HG03571 (cell line): ENCODE data around the gene SF3B3.
A peak's percentile ranks its signal among the peaks of the same experiment; 100 is the strongest.

Experiments
- ATAC-seq: cut with Tn5 transposase; IDR thresholded peaks from one replicate; pipeline ENCODE4 v1.9.1; 2021; ENCODE audit not compliant: unreplicated experiment

Gene SF3B3

DNA sequence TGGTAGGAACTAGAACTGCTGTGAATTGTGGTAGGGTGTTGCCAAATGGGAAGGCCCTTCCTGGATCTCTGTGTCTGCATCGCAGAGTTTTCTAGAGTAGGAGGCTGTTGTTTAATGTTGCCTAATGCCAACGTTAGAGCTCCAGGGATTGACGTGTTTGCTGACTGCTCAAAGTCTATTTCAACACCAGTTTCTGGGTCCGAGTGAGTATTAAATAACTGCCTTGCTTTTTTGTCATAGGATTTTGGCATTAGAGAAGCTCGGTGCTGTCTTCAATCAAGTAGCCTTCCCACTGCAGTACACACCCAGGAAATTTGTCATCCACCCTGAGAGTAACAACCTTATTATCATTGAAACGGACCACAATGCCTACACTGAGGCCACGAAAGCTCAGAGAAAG, 40.0 kb downstream of the SF3B3 start:
- no peak for ATAC-seq

DNA sequence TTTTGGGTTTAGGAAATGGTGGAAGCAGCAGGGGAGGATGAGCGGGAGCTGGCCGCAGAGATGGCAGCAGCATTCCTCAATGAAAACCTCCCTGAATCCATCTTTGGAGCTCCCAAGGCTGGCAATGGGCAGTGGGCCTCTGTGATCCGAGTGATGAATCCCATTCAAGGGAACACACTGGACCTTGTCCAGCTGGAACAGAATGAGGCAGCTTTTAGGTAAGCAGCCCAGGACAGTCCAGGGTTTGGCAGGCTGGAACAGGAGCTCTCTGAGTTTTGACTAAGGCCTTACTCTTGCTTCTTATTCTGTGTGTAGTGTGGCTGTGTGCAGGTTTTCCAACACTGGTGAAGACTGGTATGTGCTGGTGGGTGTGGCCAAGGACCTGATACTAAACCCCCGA, 41.4 kb downstream of the SF3B3 start:
- no peak for ATAC-seq

DNA sequence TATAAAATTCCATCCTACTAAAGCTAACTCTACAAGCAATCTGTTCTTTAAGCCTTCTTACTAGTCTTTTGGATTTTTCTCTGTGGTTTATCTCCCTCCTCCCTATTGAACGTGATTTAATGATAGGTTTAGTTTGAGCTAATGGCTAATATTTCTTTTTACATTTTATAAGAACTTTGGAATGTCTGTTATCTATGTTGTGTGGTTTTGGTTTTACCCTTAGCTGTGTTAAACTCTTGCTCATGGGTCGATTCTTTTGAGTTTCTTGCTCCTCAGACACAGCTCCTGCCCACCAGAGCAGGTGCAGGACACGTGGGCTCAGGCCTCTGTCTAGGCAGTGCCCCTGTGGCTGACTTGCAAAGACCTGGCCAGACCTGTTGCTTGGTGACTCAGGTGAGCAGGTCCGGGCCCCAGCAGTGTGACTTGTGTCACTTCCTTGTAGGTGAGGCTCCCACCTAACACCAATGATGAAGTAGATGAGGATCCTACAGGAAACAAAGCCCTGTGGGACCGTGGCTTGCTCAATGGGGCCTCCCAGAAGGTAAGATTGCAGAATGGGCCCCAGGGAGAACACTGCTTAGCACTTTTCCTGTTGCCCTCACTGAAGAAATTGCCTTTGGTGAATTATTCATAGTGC, 45.1 kb downstream of the SF3B3 start:
- ATAC-seq: no peak

DNA sequence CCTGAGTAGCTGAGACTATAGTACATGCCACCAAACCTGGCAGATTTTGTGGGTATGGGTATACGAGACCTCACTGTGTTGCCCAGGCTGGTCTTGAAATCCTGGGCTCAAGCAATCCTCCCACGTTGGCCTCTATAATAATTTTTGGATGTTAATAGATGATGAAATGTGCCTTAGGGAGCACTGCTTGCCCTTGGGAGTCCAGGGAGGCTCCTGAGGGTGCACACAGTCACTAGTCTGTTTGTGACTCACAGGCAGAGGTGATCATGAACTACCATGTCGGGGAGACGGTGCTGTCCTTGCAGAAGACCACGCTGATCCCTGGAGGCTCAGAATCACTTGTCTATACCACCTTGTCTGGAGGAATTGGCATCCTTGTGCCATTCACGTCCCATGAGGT, 46.1 kb downstream of the SF3B3 start:
- ATAC-seq: no peak

DNA sequence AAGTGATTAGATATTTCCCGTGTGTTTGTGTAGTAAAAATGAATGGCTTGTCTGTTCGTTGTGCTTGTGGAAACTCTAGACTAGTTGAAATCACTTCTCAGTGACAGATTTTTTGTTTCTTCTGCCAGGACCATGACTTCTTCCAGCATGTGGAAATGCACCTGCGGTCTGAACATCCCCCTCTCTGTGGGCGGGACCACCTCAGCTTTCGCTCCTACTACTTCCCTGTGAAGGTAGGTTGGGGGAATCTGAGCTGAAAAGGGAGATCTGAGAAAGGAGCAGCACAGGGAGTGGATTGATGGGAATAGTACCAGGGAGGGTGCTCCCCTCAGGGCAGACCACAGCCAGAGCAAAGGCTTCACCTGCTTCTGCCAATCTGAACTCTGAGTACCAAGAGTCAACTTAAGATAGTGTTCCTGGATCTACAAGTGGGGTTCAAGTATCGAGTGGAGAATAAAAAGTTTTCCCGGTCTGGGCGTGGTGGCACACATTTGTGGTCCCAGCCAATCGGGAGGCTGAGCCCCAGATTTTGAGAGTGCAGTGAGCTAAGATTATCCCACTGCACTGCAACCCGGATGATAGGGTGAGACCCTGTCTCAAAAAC, 47.5 kb downstream of the SF3B3 start:
- ATAC-seq: no peak

DNA sequence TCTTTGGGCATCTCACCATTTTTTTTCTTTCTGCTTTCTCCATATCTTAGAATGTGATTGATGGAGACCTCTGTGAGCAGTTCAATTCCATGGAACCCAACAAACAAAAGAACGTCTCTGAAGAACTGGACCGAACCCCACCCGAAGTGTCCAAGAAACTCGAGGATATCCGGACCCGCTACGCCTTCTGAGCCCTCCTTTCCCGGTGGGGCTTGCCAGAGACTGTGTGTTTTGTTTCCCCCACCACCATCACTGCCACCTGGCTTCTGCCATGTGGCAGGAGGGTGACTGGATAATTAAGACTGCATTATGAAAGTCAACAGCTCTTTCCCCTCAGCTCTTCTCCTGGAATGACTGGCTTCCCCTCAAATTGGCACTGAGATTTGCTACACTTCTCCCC, 48.0 kb downstream of the SF3B3 start:
- ATAC-seq: no peak

DNA sequence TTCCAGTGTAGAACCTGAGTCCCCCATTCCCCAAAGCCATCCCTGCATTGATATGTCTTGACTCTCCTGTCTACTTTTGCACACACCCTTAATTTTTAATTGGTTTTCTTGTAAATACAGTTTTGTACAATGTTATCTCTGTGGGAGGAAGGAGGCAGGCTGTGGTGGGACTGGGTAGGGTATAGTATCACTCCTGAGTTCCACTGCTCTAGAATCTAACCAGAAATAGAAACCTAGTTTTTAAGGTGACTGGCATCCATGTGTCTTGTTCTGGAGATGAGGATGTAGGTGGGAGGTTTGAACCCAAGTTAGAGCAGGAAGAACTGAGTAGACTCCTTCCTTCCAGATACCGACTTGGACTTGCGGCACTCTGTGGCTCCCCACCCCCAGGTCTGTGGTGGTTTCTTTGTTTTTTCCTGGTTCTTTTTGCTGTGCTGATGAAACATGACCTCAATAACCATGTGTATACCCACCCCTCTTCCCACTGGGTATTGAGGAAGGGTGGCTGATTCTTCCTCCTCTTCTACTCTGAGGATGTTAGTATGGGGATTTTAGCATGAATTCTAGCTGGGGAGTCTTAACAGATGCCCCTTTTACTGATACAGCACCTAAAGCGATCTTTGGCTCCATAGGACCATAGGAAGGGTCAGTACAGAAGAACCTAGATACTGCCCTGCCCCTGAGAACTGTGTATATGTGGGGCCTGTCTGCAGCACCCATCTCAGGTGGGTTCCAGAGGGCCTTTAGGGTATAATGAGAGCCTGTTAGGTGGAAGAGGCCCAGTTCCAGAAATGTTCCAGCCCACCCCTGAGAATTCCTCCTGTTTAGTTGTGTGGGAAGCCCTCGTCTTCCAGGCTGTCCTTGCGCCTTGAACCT, 48.7 kb downstream of the SF3B3 start:
- ATAC-seq: no peak

DNA sequence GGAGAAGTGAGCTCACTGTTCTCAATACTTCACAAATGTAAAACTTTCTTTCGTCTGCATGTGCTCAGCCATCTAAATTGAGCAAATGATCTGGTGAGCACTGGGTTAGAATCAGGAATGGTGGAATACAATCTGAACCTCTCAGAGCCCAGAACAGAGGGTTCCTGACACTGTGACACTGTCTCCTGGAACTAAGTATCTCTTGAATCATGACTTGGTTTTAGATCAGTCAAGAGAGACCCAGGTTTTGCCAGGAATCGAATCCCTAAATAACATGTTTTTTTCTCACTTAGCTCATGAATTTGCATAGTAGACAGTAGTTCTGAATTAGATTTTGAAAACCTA, 49.3 kb downstream of the SF3B3 start:
- no peak for ATAC-seq

DNA sequence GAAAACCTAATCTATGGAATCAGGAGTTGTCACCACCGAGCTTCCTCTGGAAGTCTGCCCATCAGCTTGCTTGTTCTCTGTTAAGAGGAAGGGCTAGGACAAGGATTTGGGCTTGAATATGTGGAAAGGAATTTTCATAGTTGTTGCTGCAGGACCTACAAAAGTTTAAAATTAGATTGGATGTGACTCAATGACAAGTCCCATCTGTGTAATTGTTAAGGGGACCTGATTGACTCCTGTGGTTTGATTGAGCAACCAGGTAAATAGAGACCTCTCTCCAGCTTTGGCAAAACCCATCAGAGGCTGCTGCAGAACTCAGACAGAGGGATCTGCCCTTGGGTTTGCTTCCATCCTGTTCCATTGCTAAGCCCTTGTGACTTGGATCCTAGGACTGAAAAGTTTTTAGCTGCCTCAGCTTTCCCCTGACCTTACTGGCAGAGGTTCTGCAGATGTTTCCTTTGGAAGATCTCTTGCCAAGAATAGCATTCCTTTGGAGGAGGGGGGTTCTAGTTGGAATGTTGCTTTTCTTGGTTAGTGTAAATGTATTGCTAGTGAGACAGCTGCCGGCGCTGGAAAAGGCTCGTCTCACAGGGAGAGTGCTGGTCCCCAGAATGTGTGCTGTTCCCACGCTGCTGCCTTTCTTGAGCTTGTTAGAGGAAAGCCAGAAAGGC, 50.0 kb downstream of the SF3B3 start:
- no peak for ATAC-seq

DNA sequence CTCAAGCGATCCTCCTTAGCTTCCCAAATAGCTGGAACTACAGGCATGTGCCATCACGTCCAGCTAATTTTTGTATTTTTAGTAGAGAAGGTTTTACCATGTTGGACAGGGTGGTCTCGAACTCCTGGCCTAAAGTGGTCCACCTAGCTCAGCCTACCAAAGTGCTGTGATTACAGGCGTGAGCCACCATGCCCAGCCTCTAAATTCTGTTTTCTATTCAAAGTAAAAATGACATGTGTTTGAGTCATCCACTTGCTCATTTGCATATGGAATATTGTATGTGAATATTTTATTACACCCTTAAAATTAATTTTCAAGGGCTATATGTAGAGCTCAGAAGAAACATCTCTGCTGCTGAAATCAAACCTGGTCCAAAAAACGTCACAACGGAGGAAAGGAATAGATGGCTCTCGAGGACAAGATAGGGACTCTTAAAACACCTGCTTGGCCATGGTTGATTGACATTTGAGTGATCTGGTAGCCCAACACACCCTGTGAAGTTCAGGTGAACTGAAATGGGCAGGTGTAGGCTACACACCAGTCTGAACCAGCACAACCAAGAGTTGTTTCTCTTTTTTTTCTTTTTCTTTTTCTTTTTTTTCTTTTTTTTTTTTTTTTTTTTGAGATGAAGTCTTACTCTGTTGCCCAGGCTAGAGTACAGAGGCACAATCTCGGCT, 51.1 kb downstream of the SF3B3 start:
- no peak for ATAC-seq

DNA sequence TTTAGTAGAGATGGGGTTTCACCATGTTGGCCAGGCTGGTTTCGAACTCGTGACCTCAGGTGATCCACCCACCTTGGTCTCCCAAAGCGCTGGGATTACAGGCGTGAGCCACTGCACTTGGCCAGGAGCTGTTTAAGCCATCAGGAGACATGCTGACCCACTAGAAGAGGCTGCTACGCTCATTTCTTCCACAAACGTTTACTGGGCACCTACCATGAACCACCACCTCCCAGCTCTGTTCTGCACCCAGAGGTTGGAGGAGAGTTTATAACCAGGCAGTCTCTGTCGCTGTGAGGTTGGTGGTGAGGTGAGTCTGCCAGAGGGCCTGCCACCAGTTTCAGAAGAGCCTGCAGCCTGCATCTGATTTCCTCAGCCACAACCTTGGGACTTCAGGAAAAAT, 51.8 kb downstream of the SF3B3 start:
- no peak for ATAC-seq

DNA sequence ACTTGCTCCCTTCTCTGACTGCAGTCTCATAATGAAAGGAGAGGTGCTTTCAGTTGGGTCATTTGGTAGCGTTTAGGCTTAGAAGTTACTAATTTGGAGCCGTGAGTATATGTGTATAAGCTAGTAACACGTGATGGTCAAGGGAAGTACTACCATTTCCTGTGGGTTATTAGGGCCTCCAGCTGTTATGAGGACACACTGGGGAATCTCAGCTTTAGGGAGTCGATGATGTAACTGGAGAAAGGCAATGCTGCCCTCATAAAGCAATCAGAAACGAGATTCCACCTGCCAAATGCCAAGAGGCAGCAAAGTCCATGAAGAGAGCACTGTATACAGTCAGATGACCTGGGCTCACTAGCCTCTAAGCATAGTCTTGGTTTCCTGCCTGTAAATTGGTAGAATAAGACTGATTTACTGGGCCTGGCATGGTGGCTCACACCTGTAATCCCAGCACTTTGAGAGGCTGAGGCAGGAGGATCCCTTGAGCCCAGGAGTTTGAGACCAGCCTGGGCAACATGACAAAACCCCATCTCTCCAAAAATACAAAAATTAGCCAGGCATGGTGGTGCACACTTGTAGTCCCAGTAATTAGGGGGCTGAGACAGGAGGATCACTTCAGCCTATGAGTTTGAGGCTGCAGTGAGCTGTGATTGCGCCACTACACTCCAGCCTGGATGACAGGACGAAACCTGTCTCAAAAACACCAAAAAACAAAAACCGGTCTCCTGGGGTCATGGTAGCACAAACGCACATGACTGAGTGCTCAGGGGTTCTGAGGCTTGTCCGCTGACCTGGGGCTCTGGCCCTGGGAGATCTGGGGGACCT, 53.0 kb downstream of the SF3B3 start:
- ATAC-seq: peak; percentile 80

DNA sequence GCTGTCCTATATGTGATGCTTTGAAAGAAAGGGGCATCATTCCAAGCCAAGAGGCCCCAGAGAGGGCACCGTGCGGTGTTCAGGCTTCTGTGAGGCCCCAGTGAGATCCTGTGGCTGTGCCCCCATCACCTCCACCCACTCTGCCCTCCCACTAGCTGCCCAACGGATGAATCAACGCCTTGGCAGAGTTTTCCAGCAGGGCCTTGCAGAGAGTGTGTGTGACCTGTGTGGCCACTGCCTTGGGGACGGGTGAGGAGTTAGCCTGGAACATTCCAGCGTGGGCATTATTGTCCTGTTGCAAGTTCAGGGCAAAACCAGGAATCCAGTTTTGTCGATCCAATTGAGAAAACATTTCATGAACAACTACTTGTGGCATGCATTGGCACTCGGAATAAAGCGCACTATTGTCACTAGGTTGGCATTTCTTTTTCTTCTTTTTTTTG, 53.7 kb downstream of the SF3B3 start:
- ATAC-seq: no peak

DNA sequence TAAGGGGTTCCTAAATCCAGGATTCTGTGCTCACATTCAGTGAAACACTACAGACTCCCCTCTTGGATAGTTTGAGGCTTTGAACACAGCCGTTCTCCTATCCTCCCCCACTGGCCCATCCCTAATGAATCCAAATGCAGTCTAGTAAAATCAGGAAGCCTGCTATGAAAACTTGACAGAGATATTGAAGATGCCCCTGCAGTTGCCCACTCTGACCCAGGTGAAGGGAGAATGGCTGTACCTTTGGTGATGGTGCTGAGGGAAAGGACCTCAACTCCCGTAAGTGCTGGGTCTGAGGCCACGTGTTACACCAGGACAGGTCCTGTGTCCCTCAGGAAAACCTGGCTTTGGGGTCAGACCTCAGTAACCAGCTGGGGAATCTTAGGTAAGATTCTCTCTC, 54.4 kb downstream of the SF3B3 start:
- no peak for ATAC-seq

DNA sequence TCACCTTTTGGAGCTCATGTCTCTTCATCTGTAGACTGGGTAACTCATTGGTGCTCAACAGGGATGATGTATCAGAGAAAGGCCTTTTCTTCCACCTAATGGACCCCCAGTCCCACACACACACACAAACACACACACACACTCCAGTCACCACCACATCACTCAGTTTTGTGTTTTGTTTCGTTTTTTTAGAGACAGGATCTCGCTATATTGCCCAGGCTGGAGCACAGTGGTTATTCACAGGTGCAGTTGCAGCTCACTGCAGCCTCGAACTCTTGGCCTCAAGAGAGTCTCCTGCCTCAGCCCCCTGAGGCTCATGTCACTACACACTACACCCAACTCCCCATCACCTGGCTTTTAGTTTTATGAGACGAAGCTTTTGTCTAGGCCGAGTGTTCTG, 55.6 kb downstream of the SF3B3 start:
- ATAC-seq: no peak

DNA sequence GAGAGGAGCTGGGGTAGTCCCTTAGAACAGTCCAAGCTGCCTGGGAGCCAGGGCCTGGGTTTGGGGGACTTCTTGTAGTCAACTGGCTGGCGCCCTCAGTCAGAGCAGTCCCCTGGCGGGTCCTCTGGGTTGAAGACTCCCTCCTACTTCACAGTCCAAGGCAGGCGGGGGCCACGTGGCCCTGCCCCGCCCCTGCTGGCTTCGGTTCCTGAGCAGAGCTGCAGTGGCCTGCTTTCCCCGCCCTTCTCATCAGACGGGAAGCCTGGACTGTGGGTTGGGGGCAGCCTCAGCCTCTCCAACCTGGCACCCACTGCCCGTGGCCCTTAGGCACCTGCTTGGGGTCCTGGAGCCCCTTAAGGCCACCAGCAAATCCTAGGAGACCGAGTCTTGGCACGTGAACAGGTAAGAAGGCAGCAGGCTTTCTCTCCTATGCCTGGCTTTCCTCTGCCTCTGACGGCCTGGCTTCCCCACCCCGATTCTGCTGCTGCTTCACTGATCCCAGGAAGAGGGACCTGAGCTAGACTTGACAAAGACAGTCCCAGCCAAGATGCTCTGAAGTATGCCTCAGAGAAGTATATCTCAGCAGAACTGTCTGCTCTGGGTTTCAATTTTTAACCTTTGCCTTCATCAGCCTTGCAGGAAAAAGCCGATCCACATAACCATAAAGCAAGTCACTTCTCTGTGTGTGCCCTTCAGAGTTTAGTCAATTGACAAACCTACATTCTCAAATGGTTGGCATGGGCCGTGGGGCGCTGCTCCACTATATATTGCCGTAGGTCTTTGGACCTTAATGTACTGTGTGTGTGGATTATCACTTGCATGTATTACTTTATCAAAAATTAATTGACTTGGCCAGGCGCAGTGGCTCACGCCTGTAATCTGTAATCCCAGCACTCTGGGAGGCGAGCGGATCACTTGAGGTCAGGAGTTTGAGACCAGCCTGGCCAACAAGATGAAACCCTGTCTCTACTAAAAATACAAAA, 56.3 kb downstream of the SF3B3 start:
- ATAC-seq: no peak

DNA sequence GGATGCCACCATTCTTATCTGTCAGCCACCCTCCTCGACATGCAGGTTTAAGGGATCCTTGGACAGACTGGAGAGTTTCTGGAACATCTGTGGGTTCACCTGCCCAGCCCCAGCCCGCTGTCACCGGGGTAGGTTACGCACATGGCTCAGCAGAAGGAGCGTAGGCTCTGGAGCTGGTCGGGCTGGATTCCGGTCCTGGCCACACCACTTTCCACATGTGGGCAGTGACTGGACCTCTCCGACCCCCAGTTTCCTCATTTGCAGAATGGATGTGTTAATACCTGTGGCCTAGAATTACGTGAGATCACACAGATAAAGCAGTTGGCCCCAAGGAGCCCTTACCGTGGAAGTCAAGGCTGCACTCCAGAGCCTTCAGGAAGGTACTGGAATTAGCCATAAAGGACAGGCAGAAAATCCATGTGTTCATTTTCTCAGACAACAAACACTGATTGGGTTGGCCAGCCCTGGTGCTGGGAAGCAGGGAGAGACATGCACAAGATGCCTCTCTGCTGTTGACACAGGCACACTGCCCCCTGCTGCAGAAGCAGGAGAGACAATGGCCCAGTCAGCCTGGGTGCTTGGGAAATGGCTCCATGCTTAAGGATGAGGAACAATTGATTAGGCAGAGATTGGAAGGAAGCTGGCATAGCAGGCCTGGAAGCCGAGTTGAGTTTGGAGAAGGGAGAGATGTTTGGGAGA, 58.8 kb downstream of the SF3B3 start:
- no peak for ATAC-seq

DNA sequence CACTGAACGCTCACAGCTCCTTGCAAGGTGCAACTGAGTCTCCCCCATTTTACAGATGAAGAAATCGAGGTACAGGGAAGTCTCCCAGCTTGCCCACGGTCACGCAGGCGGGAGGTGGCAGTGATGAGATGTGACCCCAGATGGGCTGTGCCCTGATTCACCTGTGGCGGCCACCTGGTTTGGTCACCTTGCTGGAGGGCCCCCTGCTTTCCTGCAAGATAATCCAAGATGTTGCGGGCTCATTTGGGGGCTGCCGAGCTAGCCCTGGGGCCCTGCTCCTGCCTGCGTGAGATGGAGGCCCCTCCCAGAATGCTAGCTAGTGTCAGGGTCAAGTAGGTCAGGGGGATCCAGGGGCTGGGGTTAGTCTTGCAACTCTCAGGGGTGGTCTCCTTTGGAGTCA, 63.1 kb downstream of the SF3B3 start:
- ATAC-seq: no peak

DNA sequence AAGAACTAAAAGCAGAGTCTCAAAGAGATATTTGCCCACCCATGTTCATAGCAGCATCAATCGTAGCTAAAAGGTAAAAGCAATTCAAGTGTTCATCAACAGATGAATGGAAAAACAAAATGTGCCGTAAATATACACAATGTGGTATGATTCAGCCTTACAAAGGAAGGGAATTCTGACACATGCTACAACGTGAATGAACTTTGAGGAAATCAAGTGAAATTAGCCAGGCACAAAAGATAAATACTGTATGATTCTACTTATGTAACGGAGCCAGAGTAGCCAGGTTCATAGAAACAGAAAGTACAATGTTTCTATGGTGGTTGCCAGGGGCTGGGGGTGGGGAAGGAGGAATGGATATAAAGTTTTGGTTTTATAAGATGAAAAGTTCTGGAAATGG, 64.9 kb downstream of the SF3B3 start:
- no peak for ATAC-seq
